K562 (cell line): ENCODE results near the gene ABCE1. TPM values are rescaled to one million over a fixed set of nuclear protein-coding genes. Genes with fewer than 3 reads are reported as not detected.

Experiments used
- ARNT ChIP-seq, 2 experiments: fragments of 450-650 bp; IDR thresholded peaks; 2 replicates each; pipeline ENCODE4 v1.6.1; 2016; ENCODE audit warnings: mild to moderate bottlenecking in 1 of 2
- DIDO1 ChIP-seq: fragments of 450-650 bp; IDR thresholded peaks from 2 replicates; pipeline ENCODE4 v1.6.1; 2016; ENCODE audit warnings: low read depth, missing biosample characterization, missing genetic modification characterization
- FOXO4 ChIP-seq: fragments of 450-650 bp; formaldehyde crosslinking; IDR thresholded peaks from 2 replicates; pipeline ENCODE4 v1.4.0; 2020; ENCODE audit warnings: mild to moderate bottlenecking, moderate library complexity
- GATAD2A ChIP-seq: fragments of 450-650 bp; IDR thresholded peaks from 2 replicates; pipeline ENCODE4 v1.6.1; 2017
- HMBOX1 ChIP-seq: sonication (generic); IDR thresholded peaks from 2 replicates; pipeline ENCODE4 v1.6.1; 2016
- HOXB6 ChIP-seq: fragments of 250-450 bp; sonication (Bioruptor Pico); IDR thresholded peaks from 2 replicates; pipeline ENCODE4 v1.5.1; 2022; ENCODE audit warnings: mild to moderate bottlenecking, borderline replicate concordance
- PHF21A ChIP-seq: fragments of 450-650 bp; IDR thresholded peaks from 2 replicates; pipeline ENCODE4 v1.6.1; 2017; ENCODE audit warnings: low read depth, borderline replicate concordance
- PTBP1 ChIP-seq: fragments of 200-400 bp; formaldehyde crosslinking; IDR thresholded peaks from 2 replicates; pipeline ENCODE4 v1.6.1; 2017; ENCODE audit warnings: low read depth, low read length
- WHSC1 ChIP-seq: IDR thresholded peaks from one replicate; pipeline ENCODE4 v1.6.1; 2012; ENCODE audit warnings: low read length, control low read depth, inconsistent platforms
- ZBTB40 ChIP-seq, 2 experiments: fragments of 450-650 bp in 1 of 2; sonication (generic) in 1 of 2; formaldehyde crosslinking in 1 of 2; IDR thresholded peaks; 2 replicates each; pipeline versions ENCODE4 v1.7.1 to v1.9.0; 2016 to 2022; ENCODE audit warnings: inconsistent platforms in 1 of 2, mild to moderate bottlenecking in 1 of 2, missing genetic modification reagents in 1 of 2
- ZNF384 ChIP-seq: IDR thresholded peaks from 2 replicates; pipeline ENCODE4 v1.6.1; 2012; ENCODE audit warnings: low read depth, low read length, improper control_type of control experiment
- polyA plus RNA-seq, 8 experiments: library from polyadenylated mRNA; depleted of rRNA in 4 of 8; stranded (reverse) in 5 of 8; unstranded in 3 of 8; fragments of >200 nt; fragmentation: Nextera tagmentation in 2 of 8; fragmentation: Illumina TruSeq in 1 of 8; extraction: Ambion mirVana in 2 of 8; extraction: Trizol in 1 of 8; gene quantifications; 2 replicates each; pipeline versions ENCODE4 v1.2.1 to v1.2.3, GENCODE V29; 2011 to 2014; ENCODE audit warnings: inconsistent platforms in 1 of 8, missing spikeins in 1 of 8
- total RNA-seq, 7 experiments: library from RNA; depleted of rRNA in 6 of 7; stranded (reverse); fragments of >200 nt in 6 of 7; fragmentation: Illumina TruSeq in 2 of 7; extraction: Trizol in 2 of 7; gene quantifications; 2 replicates each; pipeline versions ENCODE4 v1.2.1 to v1.2.3, GENCODE V29; 2011 to 2021; ENCODE audit warnings: low replicate concordance in 1 of 7
- TF ChIP-seq, protein P1 (sequence below): fragments of 250-450 bp; sonication (Bioruptor Pico); IDR thresholded peaks from 2 replicates; pipeline ENCODE4 v1.6.1; 2021; ENCODE audit warnings: mild to moderate bottlenecking

ABCE1 gene
- total and polyA plus RNA-seq, 9 of the 15 experiments (the other 6 are each of a cell fraction or from before 2014, with no cell fraction given) = 134 to 256 (median 169) TPM

DNA sequence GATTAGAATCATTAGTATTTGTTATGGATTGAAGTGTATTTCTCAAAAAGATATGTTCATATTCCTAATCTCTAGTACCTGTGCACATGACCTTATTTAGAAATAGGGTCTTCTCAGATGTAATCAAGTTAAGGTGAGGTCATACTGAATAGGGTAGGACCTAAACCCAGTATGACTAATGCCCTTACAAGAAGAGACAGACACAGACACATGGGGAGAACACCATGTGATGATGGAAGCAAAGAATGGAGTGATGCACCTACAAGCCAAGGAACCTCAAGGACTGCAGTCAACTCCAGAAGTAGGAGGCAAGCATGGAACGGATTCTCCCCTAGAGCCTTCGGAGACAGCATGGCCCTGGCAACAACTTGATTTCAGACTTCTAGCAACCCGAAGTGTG lies 50.9 kb downstream of the ABCE1 start (continued):
- TF ChIP-seq, protein P1, sequence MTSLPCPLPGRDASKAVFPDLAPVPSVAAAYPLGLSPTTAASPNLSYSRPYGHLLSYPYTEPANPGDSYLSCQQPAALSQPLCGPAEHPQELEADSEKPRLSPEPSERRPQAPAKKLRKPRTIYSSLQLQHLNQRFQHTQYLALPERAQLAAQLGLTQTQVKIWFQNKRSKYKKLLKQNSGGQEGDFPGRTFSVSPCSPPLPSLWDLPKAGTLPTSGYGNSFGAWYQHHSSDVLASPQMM (CRISPR knock-in tag) = no peak
- TF ChIP-seq ZBTB40 (IDR thresholded peaks at IDR 0.05) = no peak
- TF ChIP-seq ZBTB40 (CRISPR knock-in tag; IDR thresholded peaks at IDR 0.05) = no peak
- no peak for TF ChIP-seq GATAD2A
- TF ChIP-seq ARNT (IDR thresholded peaks at IDR 0.05) = no peak
- no peak for TF ChIP-seq FOXO4
- no peak for TF ChIP-seq PHF21A
- TF ChIP-seq HOXB6 (CRISPR knock-in tag) = no peak
- TF ChIP-seq ZNF384 = no peak
- TF ChIP-seq PTBP1 = no peak
- TF ChIP-seq HMBOX1 = no peak
- TF ChIP-seq WHSC1 = no peak
- no peak for TF ChIP-seq DIDO1 (tag)
